DMS153 (cell line): ENCODE measurements around the gene PYROXD2.

ENCODE experiments used
- DNase-seq: peaks from one replicate; lab custom pipeline; 2025; lab: John Stamatoyannopoulos, UW

PYROXD2 gene

GRCh38 chr10:98414578-98414931 lies 427 bp downstream of the PYROXD2 start:
- no peak for DNase-seq

- no peak for DNase-seq
Observed at GRCh38 chr10:98411768-98412167, 3.2 kb downstream of the PYROXD2 start.

- no peak for DNase-seq
Observed at GRCh38 chr10:98411166-98411565, 3.8 kb downstream of the PYROXD2 start.

GRCh38 chr10:98410759-98411158 lies 4.2 kb downstream of the PYROXD2 start:
- no peak for DNase-seq

GRCh38 chr10:98410135-98410743 lies 4.7 kb downstream of the PYROXD2 start:
- no peak for DNase-seq

GRCh38 chr10:98408799-98409198 lies 6.2 kb downstream of the PYROXD2 start:
- no peak for DNase-seq

- DNase-seq: no peak
Observed at GRCh38 chr10:98407744-98408241, 7.2 kb downstream of the PYROXD2 start.

- no peak for DNase-seq
Observed at GRCh38 chr10:98407017-98407743, 7.8 kb downstream of the PYROXD2 start.

- no peak for DNase-seq
Observed at GRCh38 chr10:98405422-98405821, 9.6 kb downstream of the PYROXD2 start.

- DNase-seq: no peak
Observed at GRCh38 chr10:98404571-98405359, 10.2 kb downstream of the PYROXD2 start.

- no peak for DNase-seq
Observed at GRCh38 chr10:98403812-98404504, 11.0 kb downstream of the PYROXD2 start.

GRCh38 chr10:98402931-98403718 lies 11.9 kb downstream of the PYROXD2 start:
- no peak for DNase-seq

- DNase-seq: no peak
Observed at GRCh38 chr10:98402478-98402877, 12.5 kb downstream of the PYROXD2 start.

GRCh38 chr10:98400482-98400881 lies 14.5 kb downstream of the PYROXD2 start:
- no peak for DNase-seq

- no peak for DNase-seq
Observed at GRCh38 chr10:98399784-98400183, 15.2 kb downstream of the PYROXD2 start.

- no peak for DNase-seq
Observed at GRCh38 chr10:98397089-98397600, 17.8 kb downstream of the PYROXD2 start.

GRCh38 chr10:98396096-98397063 lies 18.6 kb downstream of the PYROXD2 start:
- DNase-seq: no peak

GRCh38 chr10:98394851-98395440 lies 20.0 kb downstream of the PYROXD2 start:
- no peak for DNase-seq

GRCh38 chr10:98391578-98391991 lies 23.4 kb downstream of the PYROXD2 start:
- peak; percentile 60 for DNase-seq

- DNase-seq: no peak
Observed at GRCh38 chr10:98391065-98391464, 23.9 kb downstream of the PYROXD2 start.
